GM19395 (cell line): Measurements from ENCODE around the gene RPL37.
A peak's percentile ranks its signal among the peaks of the same experiment; 100 is the strongest.
"Not testable (repeated sequence)": the region's sequence is repeated elsewhere in the genome, so short reads cannot be mapped to it uniquely, and the experiment has no call there.

Experiments used
- ATAC-seq: cut with Tn5 transposase; IDR thresholded peaks from one replicate; pipeline ENCODE4 v1.9.1; 2021; ENCODE audit warnings: mild to moderate bottlenecking, moderate library complexity; ENCODE audit not compliant: unreplicated experiment

The RPL37 gene

GRCh38 chr5:40834849-40835787 lies at the start of gene RPL37:
Gene RPL37 (minus strand): TSS chr5:40835222. CDS start chr5:40835185, 37 bp downstream.
- peak; percentile 97 for ATAC-seq

DNA sequence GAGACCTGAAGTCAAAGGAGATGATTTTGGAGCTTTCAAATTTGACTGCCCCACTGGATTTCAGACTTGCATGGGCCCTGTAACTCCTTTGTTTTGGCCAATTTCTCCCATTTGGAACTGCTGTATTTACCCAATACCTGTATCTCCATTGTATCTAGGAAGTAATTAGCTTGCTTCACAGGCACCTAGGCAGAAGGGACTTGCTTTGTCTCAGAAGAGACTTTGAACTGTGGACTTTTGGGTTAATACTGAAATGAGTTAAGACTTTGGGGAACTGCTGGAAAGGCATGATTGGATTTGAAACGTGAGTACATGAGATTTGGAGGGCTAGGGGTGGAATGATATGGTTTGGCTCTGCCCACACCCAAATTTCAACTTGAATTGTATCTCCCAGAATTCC lies 48.0 kb upstream of the RPL37 start:
- ATAC-seq = not testable (repeated sequence)

DNA sequence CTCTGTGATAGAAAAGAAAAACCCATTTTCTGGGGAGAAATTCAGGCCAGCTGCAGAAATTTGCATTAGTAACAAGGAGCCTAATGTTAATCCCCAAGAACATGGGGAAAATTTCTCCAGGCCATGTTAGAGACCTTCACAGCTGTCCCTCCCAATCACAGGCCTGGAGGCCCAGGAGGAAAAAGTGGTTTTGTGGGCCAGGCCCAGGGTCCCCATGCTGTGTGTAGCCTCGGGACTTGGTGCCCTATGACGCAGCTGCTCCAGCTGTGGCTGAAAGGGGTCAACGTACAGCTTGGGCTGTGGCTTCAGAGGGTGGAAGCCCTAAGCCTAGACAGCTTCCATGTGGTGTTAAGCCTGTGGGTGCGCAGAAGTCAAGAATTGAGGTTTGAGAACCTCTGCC lies 47.3 kb upstream of the RPL37 start:
- ATAC-seq = no peak

- no peak for ATAC-seq
Observed at GRCh38 chr5:40879163-40879942, 44.3 kb upstream of the RPL37 start.

DNA sequence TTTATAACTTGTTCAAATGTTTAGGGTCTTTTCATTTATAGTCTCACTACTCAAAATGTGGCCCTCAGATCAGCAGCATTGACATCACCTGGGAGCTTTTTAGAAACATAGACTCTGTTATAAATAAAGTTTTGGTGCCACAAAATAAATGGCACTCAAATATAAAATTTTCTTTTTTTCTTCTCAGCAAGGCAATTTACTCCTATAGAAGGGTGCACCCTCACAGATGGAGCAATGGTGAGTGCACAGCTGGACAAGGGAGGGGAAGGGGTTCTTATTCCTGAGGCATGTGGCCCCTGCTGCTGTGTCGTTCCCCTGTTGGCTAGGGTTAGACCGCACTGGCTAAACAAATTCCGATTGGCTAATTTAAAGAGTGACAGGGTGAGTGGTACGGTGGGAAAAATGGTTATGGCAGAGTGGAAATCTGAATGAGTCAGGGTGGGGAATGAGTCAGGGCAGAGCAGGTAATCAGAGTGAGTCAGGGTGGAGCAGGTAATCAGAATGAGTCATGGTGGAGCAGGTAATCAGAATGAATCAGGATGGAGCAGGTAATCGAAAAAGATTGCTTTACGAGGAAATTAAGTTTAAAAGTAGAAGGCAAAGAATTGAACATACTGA lies 42.5 kb upstream of the RPL37 start:
- ATAC-seq = no peak

DNA sequence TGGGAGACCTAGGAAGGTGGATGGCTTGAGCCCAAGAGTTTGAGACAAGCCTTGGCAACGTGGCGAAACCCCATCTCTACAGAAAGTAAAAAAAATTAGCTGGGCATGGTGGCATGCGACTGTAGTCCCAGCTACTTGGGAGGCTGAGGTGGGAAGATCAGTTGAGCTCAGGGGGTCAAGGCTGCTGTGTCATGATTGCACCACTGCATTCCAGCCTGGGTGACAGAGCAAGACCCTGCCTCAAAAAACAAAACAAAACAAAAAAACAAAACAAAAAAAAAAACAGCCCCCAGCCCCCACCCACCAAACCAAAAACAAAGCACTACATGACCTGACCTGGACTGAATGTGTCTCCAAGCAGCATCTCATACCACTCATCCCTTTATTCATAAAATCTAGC lies 40.9 kb upstream of the RPL37 start:
- ATAC-seq = no peak

GRCh38 chr5:40873286-40873880 lies 38.4 kb upstream of the RPL37 start:
- no peak for ATAC-seq

DNA sequence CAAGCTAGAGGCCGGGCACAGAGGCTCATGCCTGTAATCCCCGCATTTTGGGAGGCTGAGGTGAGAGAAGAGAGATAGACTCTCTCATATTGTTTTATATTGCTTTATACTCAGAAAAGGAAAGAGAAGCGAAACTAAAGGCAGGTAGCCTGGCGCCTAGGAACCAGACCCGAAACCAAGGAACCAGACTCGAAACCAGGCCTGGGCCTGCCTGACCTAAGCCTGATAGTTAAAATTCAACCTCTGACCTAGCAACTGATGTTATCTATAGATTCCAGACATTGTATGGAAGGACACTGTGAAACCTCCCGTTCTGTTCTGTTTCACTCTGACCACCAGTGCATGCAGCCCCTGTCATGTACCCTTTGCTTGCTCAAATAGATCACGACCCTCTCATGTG lies 37.2 kb upstream of the RPL37 start:
- not testable (repeated sequence) for ATAC-seq

- ATAC-seq = no peak
Observed at GRCh38 chr5:40871177-40871576, 36.2 kb upstream of the RPL37 start.

GRCh38 chr5:40869384-40869783 lies 34.4 kb upstream of the RPL37 start:
- no peak for ATAC-seq

DNA sequence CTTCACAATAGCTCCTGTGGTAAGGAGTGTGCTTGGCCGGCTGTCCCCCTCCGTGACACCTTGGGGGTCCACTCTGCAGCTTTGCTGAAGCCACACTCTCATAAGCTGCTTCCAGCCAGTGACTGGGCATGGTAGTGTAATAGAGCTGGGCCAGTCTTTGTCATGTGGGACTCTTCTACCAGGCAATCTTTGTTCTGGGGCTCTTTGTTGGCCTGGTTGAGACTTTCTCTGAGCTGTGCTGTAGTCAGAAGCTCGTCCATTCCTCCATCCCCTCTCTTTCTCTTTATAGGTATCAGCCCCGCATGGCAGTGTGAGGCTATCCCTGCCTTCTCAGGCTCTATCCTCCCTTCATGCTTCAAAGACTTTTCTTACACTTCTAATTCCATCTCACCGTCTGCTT lies 31.8 kb upstream of the RPL37 start:
- no peak for ATAC-seq

DNA sequence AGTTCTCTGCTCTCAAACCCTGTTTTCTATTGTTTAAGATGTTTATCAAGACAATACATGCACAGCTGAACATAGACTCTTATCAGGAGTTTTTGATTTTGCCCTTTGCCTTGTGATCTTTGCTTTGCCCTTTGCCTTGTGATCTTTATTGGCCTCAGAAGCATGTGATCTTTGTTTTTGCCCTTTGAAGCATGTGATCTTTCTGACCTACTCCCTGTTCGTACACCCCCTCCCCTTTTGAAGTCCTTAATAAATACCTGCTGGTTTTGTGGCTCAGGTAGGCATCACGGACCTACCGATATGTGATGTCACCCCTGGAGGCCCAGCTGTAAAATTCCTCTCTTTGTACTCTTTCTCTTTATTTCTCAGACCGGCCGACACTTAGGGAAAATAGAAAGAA lies 30.0 kb upstream of the RPL37 start:
- ATAC-seq = not testable (repeated sequence)

DNA sequence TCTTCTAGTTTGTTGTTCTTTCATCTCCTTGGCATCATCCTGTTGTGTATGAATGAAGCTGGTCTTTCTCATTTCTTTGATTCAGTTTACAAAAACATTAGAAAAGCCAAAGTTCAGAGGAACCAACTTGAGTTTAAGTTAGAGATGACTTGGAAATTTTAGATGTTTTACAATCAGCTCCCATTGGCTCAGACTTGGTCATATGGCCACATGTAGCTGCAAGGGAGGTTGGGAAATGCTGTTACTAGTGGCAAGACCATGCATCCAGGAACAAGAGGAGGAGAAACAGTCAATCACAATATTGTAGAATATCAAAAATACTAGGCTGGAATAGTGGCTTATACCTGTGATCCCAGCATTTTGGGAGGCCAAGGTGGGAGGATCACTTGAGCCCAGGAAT lies 25.7 kb upstream of the RPL37 start:
- no peak for ATAC-seq

DNA sequence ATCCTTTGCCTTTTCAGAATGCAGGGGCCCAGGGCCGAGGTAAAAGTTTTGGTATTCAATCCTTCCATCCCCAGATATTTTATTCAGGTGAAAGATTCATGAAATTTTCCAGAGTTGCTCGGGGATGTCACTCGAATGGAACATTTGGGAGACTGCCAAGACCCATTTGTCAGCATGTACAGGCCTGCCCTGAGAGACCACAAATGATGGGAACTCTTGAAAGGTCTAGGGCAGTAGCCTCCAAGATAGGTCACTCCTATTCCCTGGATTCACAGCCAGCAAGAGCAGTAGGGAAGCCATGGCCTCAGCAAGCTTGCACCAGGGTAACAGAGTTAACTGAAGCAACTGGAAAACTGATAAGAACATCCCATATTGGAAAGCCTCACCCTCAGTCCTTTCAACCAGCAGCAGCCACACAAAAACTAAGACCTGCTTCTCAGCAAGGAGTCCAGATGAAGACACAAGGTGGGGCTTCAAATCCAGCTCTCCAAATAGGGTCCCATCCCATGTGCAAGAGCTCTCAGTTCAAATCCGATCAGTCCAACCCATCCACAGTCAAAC lies 18.7 kb upstream of the RPL37 start:
- no peak for ATAC-seq

GRCh38 chr5:40847525-40847924 lies 12.5 kb upstream of the RPL37 start:
- ATAC-seq = no peak

DNA sequence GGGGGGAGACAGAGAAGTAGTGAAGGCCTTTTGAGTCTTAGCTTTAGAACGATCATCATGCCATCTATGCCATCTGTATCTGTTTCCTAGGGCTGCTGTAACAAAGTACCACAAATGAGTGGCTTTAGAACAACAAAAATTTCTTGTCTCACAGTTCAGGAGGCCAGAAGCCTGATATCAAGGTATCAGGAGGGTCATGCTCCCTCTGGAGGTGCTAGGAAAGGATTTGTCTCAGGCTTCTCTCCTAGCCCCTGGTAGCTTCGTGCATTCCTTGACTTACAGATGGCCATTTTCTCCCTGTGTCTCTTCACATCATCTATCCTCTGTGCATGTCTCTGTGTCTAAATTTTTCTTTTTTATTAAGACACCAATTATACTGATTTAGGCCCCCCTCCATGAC lies 11.3 kb upstream of the RPL37 start:
- no peak for ATAC-seq

GRCh38 chr5:40844565-40844964 lies 9.5 kb upstream of the RPL37 start:
- no peak for ATAC-seq

GRCh38 chr5:40842351-40842750 lies 7.3 kb upstream of the RPL37 start:
- ATAC-seq = no peak

- ATAC-seq = peak; percentile 65
Observed at GRCh38 chr5:40841068-40841805, 6.2 kb upstream of the RPL37 start, which contains the start of gene CARD6. Gene CARD6 (plus strand): TSS chr5:40841367. CDS start chr5:40841383, 16 bp downstream.

- ATAC-seq = no peak
Observed at GRCh38 chr5:40838086-40838485, 3.1 kb upstream of the RPL37 start.
